Astrocyte (in vitro differentiated cells and primary cell): ENCODE measurements around the gene CPLX3. TPM values are rescaled to one million over a fixed set of nuclear protein-coding genes. Genes with fewer than 3 reads are reported as not detected.

Source experiments
- DNase-seq: peaks from one replicate; pipeline ENCODE4 v3.0.0-alpha.2; 2010; ENCODE audit warnings: low read depth
- FAIRE-seq: peaks from 2 replicates; lab custom pipeline; 2011; peaks lifted over from hg19 to GRCh38; lab: Jason Lieb, UNC
- H2AFZ ChIP-seq: 2 replicates; pipeline ENCODE4 v1.6.0; 2012; ENCODE audit warnings: low read depth, low read length, inconsistent platforms
- H3K27ac ChIP-seq: 2 replicates; pipeline ENCODE4 v1.5.1; 2011; ENCODE audit warnings: low read depth, low read length, inconsistent platforms
- H3K27me3 ChIP-seq: 2 replicates; pipeline ENCODE4 v1.6.0; 2011; ENCODE audit warnings: low read length, inconsistent platforms; ENCODE audit not compliant: insufficient read depth
- H3K36me3 ChIP-seq: 2 replicates; pipeline ENCODE4 v1.5.1; 2011; ENCODE audit warnings: low read length, inconsistent platforms; ENCODE audit not compliant: insufficient read depth
- H3K4me1 ChIP-seq: 2 replicates; pipeline ENCODE4 v1.5.1; 2011; ENCODE audit warnings: low read length, inconsistent platforms; ENCODE audit not compliant: insufficient read depth
- H3K4me2 ChIP-seq: 2 replicates; pipeline ENCODE4 v1.6.0; 2012; ENCODE audit warnings: low read length, inconsistent platforms
- H3K4me3 ChIP-seq: 2 replicates; pipeline ENCODE4 v1.5.1; 2011; ENCODE audit warnings: low read depth, mild to moderate bottlenecking, low read length, inconsistent platforms; ENCODE audit not compliant: insufficient read depth
- H3K79me2 ChIP-seq: 2 replicates; pipeline ENCODE4 v1.6.0; 2012; ENCODE audit warnings: mild to moderate bottlenecking, low read length, inconsistent platforms; ENCODE audit not compliant: insufficient read depth
- H3K9ac ChIP-seq: 2 replicates; pipeline ENCODE4 v1.6.0; 2012; ENCODE audit warnings: mild to moderate bottlenecking, low read length, inconsistent platforms
- H3K9me3 ChIP-seq: 2 replicates; pipeline ENCODE4 v1.5.1; 2012; ENCODE audit warnings: low read depth, mild to moderate bottlenecking, low read length, inconsistent platforms; ENCODE audit not compliant: insufficient read depth
- H4K20me1 ChIP-seq: 2 replicates; pipeline ENCODE4 v1.6.0; 2012; ENCODE audit warnings: low read length, inconsistent platforms; ENCODE audit not compliant: insufficient read depth
- H3K27ac Mint-ChIP-seq: one replicate; pipeline ENCODE4 v1.8.0; 2021; ENCODE audit warnings: mild to moderate bottlenecking, mixed read lengths; ENCODE audit not compliant: unreplicated experiment
- H3K27me3 Mint-ChIP-seq: one replicate; pipeline ENCODE4 v1.8.0; 2021; ENCODE audit warnings: low read depth, mixed read lengths; ENCODE audit not compliant: unreplicated experiment
- H3K36me3 Mint-ChIP-seq: one replicate; pipeline ENCODE4 v1.8.0; 2021; ENCODE audit warnings: low read depth, mixed read lengths; ENCODE audit not compliant: unreplicated experiment
- H3K4me1 Mint-ChIP-seq: one replicate; pipeline ENCODE4 v1.8.0; 2021; ENCODE audit warnings: low read depth, mixed read lengths; ENCODE audit not compliant: unreplicated experiment
- H3K4me3 Mint-ChIP-seq: one replicate; pipeline ENCODE4 v1.8.0; 2021; ENCODE audit warnings: mild to moderate bottlenecking, moderate library complexity, mixed read lengths; ENCODE audit not compliant: unreplicated experiment
- H3K9me3 Mint-ChIP-seq: one replicate; pipeline ENCODE4 v1.8.0; 2021; ENCODE audit warnings: mild to moderate bottlenecking, mixed read lengths; ENCODE audit not compliant: unreplicated experiment
- EZH2 ChIP-seq: IDR thresholded peaks from 2 replicates; pipeline ENCODE4 v1.6.1; 2012; ENCODE audit warnings: mild to moderate bottlenecking, low read length, inconsistent platforms; ENCODE audit not compliant: insufficient read depth
- total RNA-seq: library from RNA; stranded (reverse); gene quantifications from 2 replicates; pipeline ENCODE4 v1.2.1, GENCODE V29; 2021
- TF ChIP-seq, protein P1 (sequence below): IDR thresholded peaks from 2 replicates; pipeline ENCODE4 v1.5.1; 2011; ENCODE audit warnings: low read depth, mild to moderate bottlenecking, inconsistent platforms, low read length, moderate library complexity; ENCODE audit not compliant: insufficient read depth

Gene CPLX3
- total RNA-seq, 1 donor from 2014 or later = not detected

DNA sequence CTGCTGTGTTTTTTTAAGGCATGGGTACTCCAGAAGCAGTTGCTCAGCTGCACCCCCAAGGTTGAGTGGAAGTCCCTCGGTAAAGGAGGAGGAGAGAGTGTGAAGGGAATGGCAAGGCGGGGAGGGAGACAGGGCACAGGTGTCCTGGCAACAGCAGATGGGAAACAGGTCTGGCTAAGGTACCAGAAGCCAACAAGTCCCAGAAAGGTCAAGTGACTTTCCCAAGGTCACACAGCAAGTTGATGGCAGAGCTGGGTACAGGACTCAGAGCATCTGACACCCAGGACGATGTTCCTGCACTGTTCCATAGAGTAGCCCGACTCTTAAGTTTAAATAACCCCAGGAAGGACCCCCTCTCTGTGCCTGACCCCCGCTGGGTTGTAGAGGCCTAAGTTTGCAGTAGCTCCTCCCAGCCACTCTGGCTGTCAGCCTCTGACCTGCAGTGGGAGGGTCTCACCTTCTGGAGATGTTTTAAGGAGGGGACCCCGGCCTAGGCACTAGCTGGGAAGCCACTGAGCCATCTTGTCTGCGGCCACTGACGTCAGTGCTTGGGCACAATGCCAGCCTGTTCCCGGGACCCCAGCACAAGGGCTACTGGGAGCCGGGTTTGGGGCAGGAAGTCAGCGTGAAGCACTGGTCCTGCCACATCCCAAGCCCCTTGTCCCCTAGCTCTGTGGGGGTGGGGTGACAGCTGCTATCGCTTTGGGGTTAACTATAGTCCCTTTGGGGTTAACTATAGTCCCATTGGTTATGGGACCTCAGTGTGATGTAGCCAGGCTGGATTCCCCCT lies 34.0 kb upstream of the CPLX3 start:
- no peak for DNase-seq
- peak overlapping the region; percentile 26 for H3K4me2 ChIP-seq
- peaks cover 41% of the 10 kb centered on the region for H3K4me1 Mint-ChIP-seq
- H3K9me3 Mint-ChIP-seq = no peaks in the 10 kb centered on the region
- peaks cover 3% of the 10 kb centered on the region for H3K36me3 Mint-ChIP-seq
- H3K9ac ChIP-seq = peak overlapping the region; percentile 13
- H2AFZ ChIP-seq = no peak overlapping the region
- H3K27me3 Mint-ChIP-seq = no peaks in the 10 kb centered on the region
- no peak for TF ChIP-seq EZH2
- TF ChIP-seq, protein P1, sequence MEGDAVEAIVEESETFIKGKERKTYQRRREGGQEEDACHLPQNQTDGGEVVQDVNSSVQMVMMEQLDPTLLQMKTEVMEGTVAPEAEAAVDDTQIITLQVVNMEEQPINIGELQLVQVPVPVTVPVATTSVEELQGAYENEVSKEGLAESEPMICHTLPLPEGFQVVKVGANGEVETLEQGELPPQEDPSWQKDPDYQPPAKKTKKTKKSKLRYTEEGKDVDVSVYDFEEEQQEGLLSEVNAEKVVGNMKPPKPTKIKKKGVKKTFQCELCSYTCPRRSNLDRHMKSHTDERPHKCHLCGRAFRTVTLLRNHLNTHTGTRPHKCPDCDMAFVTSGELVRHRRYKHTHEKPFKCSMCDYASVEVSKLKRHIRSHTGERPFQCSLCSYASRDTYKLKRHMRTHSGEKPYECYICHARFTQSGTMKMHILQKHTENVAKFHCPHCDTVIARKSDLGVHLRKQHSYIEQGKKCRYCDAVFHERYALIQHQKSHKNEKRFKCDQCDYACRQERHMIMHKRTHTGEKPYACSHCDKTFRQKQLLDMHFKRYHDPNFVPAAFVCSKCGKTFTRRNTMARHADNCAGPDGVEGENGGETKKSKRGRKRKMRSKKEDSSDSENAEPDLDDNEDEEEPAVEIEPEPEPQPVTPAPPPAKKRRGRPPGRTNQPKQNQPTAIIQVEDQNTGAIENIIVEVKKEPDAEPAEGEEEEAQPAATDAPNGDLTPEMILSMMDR = no peak
- no peaks in the 10 kb centered on the region for H3K27me3 ChIP-seq
- peaks cover 92% of the 10 kb centered on the region for H3K79me2 ChIP-seq
- no peaks in the 10 kb centered on the region for H3K9me3 ChIP-seq
- no peak overlapping the region for H3K4me3 Mint-ChIP-seq
- no peak overlapping the region for H3K27ac ChIP-seq
- H4K20me1 ChIP-seq = peaks cover 92% of the 10 kb centered on the region
- H3K4me1 ChIP-seq = peaks cover 59% of the 10 kb centered on the region
- H3K27ac Mint-ChIP-seq = peak overlapping the region; percentile 55
- no peak overlapping the region for H3K4me3 ChIP-seq
- no peaks in the 10 kb centered on the region for H3K36me3 ChIP-seq
- FAIRE-seq = no peak

DNA sequence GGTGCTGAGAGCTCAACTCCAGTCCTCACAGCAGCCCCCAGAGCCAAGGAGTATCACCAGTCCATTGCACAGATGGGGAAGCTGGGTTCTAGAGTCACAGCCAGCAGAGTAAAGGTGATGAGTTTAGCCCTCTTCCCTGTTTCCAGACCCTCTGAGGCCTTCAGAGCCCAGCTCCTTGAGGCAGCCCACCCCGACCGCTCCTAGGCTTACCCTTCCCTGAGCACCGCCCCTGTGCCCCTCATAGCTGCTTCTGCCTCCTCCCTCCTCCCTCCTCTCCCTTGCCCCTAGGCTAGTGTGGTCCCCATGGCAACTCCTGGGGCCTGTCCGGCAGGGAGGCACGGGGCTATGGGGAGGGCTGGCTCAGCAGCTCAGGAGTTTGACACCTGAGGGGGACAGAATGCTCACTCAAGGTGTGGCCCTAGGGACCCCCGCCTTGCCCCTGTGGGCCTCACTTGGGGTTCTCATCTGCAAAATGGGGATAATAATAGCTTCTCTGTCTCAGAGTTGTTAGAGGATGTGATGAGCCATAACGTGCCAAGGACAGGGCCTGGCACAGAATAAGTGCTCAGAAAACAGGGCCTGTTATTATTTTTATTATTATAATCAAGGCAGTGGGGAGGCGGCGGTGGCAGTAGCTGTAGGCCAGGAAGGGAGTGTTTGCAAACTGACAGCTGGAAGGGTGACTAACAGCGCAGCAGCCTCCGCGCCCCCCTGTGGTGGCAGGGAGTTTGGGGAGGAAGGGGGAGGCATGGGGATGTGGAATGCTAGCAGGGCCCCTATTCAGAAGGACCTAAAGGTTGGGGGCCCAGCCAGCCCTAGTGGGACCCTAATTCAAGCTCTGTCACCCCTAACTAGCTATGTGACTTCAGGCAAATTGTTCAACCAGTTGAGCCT lies 33.0 kb upstream of the CPLX3 start:
- Mint-ChIP-seq H3K36me3 (peaks cover 2% of the 10 kb centered on the region), H3K4me3 (no peak overlapping the region)
- FAIRE-seq = no peak

More for the DNA sequence above, 33.0 kb upstream of the CPLX3 start:
- no peaks in the 10 kb centered on the region for H3K9me3 ChIP-seq
- H3K4me1 ChIP-seq = peaks cover 49% of the 10 kb centered on the region
- peak overlapping the region; percentile 26 for H3K4me2 ChIP-seq
- peak overlapping the region; percentile 15 for H3K27ac ChIP-seq
- Mint-ChIP-seq H3K4me1 (peaks cover 32% of the 10 kb centered on the region), H3K27ac (no peak overlapping the region), H3K27me3 (no peaks in the 10 kb centered on the region), H3K9me3 (no peaks in the 10 kb centered on the region)
- peaks cover 92% of the 10 kb centered on the region for H3K79me2 ChIP-seq
- no peak for TF ChIP-seq EZH2
- TF ChIP-seq, protein P1 = peak; percentile 29
- H2AFZ ChIP-seq = no peak overlapping the region
- peak overlapping the region; percentile 13 for H3K9ac ChIP-seq
- no peak overlapping the region for H3K4me3 ChIP-seq
- H3K27me3 ChIP-seq = no peaks in the 10 kb centered on the region
- H3K36me3 ChIP-seq = no peaks in the 10 kb centered on the region
- DNase-seq = no peak
- peaks cover 92% of the 10 kb centered on the region for H4K20me1 ChIP-seq
